Fibroblast of lung (primary cell): ENCODE measurements around the gene RAD17. TPM values are rescaled to one million over a fixed set of nuclear protein-coding genes. Genes with fewer than 3 reads are reported as not detected.
"Not testable (repeated sequence)": the region's sequence is repeated elsewhere in the genome, so short reads cannot be mapped to it uniquely, and the experiment has no call there.

Source experiments
- DNase-seq, 2 donors: peaks; one replicate each; pipeline versions ENCODE4 v3.0.0 to v3.0.0-alpha.2; 2010; ENCODE audit warnings: low read depth in 2 of 2
- H2AFZ ChIP-seq: 2 replicates; pipeline ENCODE4 v1.5.1; 2012; ENCODE audit warnings: low read length, control low read depth, inconsistent platforms
- H3K27ac ChIP-seq: 2 replicates; pipeline ENCODE4 v1.5.1; 2011; ENCODE audit warnings: low read length, control low read depth; ENCODE audit not compliant: insufficient read depth
- H3K27me3 ChIP-seq: 2 replicates; pipeline ENCODE4 v1.5.1; 2011; ENCODE audit warnings: mild to moderate bottlenecking, low read length; ENCODE audit not compliant: control insufficient read depth, insufficient read depth
- H3K36me3 ChIP-seq: 2 replicates; pipeline ENCODE4 v1.5.1; 2011; ENCODE audit warnings: low read length; ENCODE audit not compliant: control insufficient read depth, insufficient read depth
- H3K4me1 ChIP-seq: 2 replicates; pipeline ENCODE4 v1.5.1; 2011; ENCODE audit warnings: low read length; ENCODE audit not compliant: control insufficient read depth, insufficient read depth; ENCODE audit errors: extremely low read depth
- H3K4me2 ChIP-seq: 2 replicates; pipeline ENCODE4 v1.5.1; 2011; ENCODE audit warnings: low read length, control low read depth; ENCODE audit not compliant: insufficient read depth; ENCODE audit errors: extremely low read depth
- H3K4me3 ChIP-seq, 4 experiments: fragments of 200-600 bp in 1 of 4; sonication (generic) in 1 of 4; replicated peaks in 1 of 4; 2 replicates each; pipeline ENCODE4 v1.5.1; 2011 to 2016; ENCODE audit warnings: low read length in 4 of 4, low read depth in 3 of 4, mild to moderate bottlenecking in 3 of 4, control low read depth in 2 of 4, inconsistent platforms in 1 of 4, mixed read lengths in 1 of 4; ENCODE audit not compliant: insufficient read depth in 1 of 4; ENCODE audit errors: control extremely low read depth in 1 of 4
- H3K79me2 ChIP-seq: 2 replicates; pipeline ENCODE4 v1.5.1; 2012; ENCODE audit warnings: mild to moderate bottlenecking, low read length, inconsistent platforms; ENCODE audit not compliant: control insufficient read depth, insufficient read depth
- H3K9ac ChIP-seq: 2 replicates; pipeline ENCODE4 v1.5.1; 2011; ENCODE audit warnings: mild to moderate bottlenecking, low read length, control low read depth; ENCODE audit not compliant: insufficient read depth
- H3K9me3 ChIP-seq: 2 replicates; pipeline ENCODE4 v1.5.1; 2012; ENCODE audit warnings: low read depth, low read length; ENCODE audit not compliant: control insufficient read depth, insufficient read depth
- H4K20me1 ChIP-seq: 2 replicates; pipeline ENCODE4 v1.5.1; 2011; ENCODE audit warnings: low read length; ENCODE audit not compliant: control insufficient read depth, insufficient read depth; ENCODE audit errors: extremely low read depth
- EZH2 ChIP-seq: IDR thresholded peaks from 2 replicates; pipeline ENCODE4 v1.5.1; 2012; ENCODE audit warnings: low read length, control low read depth, mild to moderate bottlenecking; ENCODE audit errors: missing control alignments
- polyA plus RNA-seq, 2 donors: library from polyadenylated mRNA; depleted of rRNA in 1 of 2; stranded (reverse) in 1 of 2; unstranded in 1 of 2; fragments of >200 nt; gene quantifications; 2 replicates each; pipeline ENCODE4 v1.2.1, GENCODE V29; 2011 to 2012; ENCODE audit warnings: missing spikeins in 1 of 2
- total RNA-seq: library from RNA; depleted of rRNA; stranded (reverse); fragments of >200 nt; gene quantifications from 2 replicates; pipeline ENCODE4 v1.2.1, GENCODE V29; 2014
- TF ChIP-seq, protein P1 (sequence below), 2 donors: IDR thresholded peaks in 1 of 2; conservative IDR thresholded peaks in 1 of 2; 1 replicate in 1 of 2; 2 replicates in 1 of 2; pipeline ENCODE4 v1.5.1; 2011 to 2012; ENCODE audit warnings: low read length in 2 of 2, control low read depth in 1 of 2, inconsistent platforms in 1 of 2, low read depth in 1 of 2, mild to moderate bottlenecking in 1 of 2

The RAD17 gene
- total and polyA plus RNA-seq, 2 donors (not counting 1 experiment from before 2014, with no cell fraction given): 16.3 to 30.1 TPM

DNA sequence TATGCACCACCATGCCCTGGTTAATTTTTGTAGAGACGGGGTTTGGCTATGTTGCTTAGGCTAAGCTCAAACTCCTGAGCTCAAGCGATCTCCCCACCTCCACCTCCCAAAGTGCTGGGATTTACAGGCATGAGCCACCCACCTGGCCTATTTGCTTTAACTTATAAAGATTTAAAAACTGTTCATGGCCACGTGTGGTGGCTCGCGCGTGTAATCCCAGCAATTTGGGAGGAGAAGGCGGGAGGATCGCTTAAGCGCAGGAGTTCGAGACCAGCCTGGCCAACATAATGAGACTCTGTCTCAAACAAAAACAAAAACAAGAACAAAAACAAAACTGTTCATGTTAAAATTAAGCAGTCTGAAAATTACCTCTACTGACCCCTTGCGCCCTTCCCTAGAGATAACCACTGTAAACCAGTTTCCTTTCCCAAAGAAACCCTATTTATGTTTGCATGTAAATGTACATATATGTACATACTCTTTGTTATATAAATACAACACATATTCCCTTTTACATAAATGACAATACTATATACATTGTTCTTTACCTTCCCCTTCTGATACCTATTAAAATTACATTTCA, 1.8 kb upstream of the RAD17 start:
- H4K20me1 ChIP-seq: no peaks in the 10 kb centered on the region
- peaks cover 3% of the 10 kb centered on the region for H3K4me1 ChIP-seq
- H3K4me2 ChIP-seq: peak overlapping the region; percentile 95
- DNase-seq: no peak
- peaks cover 67% of the 10 kb centered on the region for H3K79me2 ChIP-seq
- peak overlapping the region; percentile 99 for H3K27ac ChIP-seq
- no peak overlapping the region for H2AFZ ChIP-seq
- no peaks in the 10 kb centered on the region for H3K9me3 ChIP-seq
- peak overlapping the region; percentile 57 to 92 (median 74) for H3K4me3 ChIP-seq
- peaks cover 5% of the 10 kb centered on the region for H3K36me3 ChIP-seq
- no peaks in the 10 kb centered on the region for H3K27me3 ChIP-seq
- no peak for TF ChIP-seq EZH2
- TF ChIP-seq, protein P1, sequence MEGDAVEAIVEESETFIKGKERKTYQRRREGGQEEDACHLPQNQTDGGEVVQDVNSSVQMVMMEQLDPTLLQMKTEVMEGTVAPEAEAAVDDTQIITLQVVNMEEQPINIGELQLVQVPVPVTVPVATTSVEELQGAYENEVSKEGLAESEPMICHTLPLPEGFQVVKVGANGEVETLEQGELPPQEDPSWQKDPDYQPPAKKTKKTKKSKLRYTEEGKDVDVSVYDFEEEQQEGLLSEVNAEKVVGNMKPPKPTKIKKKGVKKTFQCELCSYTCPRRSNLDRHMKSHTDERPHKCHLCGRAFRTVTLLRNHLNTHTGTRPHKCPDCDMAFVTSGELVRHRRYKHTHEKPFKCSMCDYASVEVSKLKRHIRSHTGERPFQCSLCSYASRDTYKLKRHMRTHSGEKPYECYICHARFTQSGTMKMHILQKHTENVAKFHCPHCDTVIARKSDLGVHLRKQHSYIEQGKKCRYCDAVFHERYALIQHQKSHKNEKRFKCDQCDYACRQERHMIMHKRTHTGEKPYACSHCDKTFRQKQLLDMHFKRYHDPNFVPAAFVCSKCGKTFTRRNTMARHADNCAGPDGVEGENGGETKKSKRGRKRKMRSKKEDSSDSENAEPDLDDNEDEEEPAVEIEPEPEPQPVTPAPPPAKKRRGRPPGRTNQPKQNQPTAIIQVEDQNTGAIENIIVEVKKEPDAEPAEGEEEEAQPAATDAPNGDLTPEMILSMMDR (conservative IDR thresholded peaks at IDR 0.05 in 1 of 2, IDR thresholded peaks at IDR 0.05 in 1 of 2; ENCODE audit: low read depth in 1 of 2, low read length in 2 of 2): no peak
- H3K9ac ChIP-seq: peak overlapping the region; percentile 20

DNA sequence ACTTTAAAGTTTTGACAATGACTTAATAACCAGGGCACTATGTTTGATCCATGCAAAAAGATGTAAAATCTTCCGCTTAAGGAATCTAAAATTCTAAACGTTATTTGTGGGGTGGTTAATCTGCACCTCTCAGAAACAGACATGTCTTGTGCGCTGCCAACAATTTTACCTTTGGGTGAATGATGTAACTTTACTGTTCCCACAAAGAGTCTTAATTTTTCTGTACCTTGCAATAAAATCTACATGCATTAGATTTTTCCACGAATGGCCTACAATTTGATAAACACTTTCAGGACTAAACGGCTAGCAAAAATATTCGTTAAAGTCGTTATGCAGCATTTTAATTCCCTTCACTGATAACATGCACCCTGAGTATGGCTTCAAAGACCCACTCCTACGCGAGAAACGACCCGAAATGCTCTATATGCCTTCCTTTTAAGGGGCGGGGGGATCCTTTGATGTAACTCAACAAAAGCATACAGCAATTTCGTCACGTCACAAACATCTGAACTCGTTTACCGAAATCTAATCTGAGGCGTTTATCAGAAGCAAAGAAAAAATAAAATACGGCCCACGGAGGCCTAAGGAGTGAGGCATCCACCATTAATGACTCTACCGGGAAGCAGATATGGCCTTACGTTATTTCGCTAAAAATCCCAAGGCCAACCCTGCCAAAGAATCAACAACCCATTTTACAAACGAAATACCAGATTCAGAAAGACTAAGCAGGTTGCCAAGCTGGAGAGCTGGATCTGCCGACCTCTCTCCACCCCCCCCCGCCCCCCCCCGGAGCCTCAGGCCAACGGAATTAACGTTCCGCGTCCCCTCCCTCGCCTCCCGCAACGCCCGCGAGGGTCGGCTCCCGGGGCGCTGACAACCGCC, 919 bp upstream of the RAD17 start:
- no peaks in the 10 kb centered on the region for H3K27me3 ChIP-seq
- peak overlapping the region; percentile 57 to 92 (median 74) for H3K4me3 ChIP-seq
- H2AFZ ChIP-seq: no peak overlapping the region
- H3K4me1 ChIP-seq: peaks cover 3% of the 10 kb centered on the region
- peaks cover 3% of the 10 kb centered on the region for H3K36me3 ChIP-seq
- H4K20me1 ChIP-seq: no peaks in the 10 kb centered on the region
- peak; percentile 56 to 59 for DNase-seq
- H3K79me2 ChIP-seq: peaks cover 60% of the 10 kb centered on the region
- peak overlapping the region; percentile 99 for H3K27ac ChIP-seq
- no peak for TF ChIP-seq EZH2
- TF ChIP-seq, protein P1 (conservative IDR thresholded peaks at IDR 0.05 in 1 of 2, IDR thresholded peaks at IDR 0.05 in 1 of 2; ENCODE audit: low read depth in 1 of 2, low read length in 2 of 2): no peak
- H3K4me2 ChIP-seq: peak overlapping the region; percentile 95
- no peaks in the 10 kb centered on the region for H3K9me3 ChIP-seq
- H3K9ac ChIP-seq: peak overlapping the region; percentile 99

DNA sequence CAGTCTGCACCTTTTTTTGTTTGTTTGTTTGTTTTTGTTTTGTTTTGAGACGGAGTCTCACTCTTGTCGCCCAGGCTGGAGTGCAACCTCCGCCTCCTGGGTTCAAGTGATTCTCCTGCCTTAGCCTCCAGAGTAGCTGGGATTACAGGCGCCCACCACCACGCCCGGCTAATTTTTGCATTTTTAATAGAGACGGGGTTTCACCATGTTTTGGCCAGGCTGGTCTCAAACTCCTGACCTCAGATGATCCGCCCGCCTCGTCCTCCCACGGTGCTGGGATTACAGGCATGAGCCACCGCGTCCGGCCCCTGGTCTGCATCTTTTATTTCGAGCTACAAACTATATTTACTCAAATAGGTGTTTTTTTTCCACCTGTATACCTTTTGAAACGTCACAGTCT, 717 bp downstream of the RAD17 start:
- peak overlapping the region; percentile 99 for H3K27ac ChIP-seq
- not testable (repeated sequence) for H3K36me3 ChIP-seq

More for the DNA sequence above, 717 bp downstream of the RAD17 start:
- not testable (repeated sequence) for H3K4me1 ChIP-seq, DNase-seq, H4K20me1 ChIP-seq, H3K9me3 ChIP-seq, H3K27me3 ChIP-seq
- peak overlapping the region; percentile 76 for H2AFZ ChIP-seq
- peaks cover 45% of the 10 kb centered on the region for H3K79me2 ChIP-seq
- H3K4me2 ChIP-seq: peak overlapping the region; percentile 90
- peak overlapping the region; percentile 57 to 90 (median 74) for H3K4me3 ChIP-seq
- peak overlapping the region; percentile 26 for H3K9ac ChIP-seq
